Measurements from ENCODE around the gene GCNT3. TPM values are rescaled to one million over a fixed set of nuclear protein-coding genes. Genes with fewer than 3 reads are reported as not detected.
"Not testable (repeated sequence)": the region's sequence is repeated elsewhere in the genome, so short reads cannot be mapped to it uniquely, and the experiment has no call there.

Gene GCNT3
- total and polyA plus RNA-seq, 2 donors from 2014 or later, result 4.5 to 14.8 TPM

DNA sequence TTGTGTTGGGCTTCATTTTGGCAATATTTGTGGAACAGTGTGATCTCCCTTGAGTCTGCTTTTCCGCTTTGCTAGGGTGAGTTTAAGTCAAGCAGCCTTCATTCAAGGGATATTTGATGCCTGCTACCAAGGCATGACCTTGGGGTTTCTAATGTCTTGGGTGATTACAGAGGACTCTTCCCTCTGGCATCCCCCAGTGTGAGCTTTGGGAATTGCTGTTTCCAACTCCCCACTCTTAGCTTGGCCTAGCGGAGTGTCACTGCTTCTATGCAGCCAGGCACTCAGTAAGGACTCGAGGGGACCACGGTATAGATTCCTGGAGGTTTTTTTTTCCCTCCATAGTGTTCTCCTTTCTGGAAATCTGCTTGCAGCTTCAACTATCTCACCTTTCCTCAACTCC lies 21.1 kb downstream of the GCNT3 start:
- Histone ChIP-seq H3K9me3 (ENCODE audit: control insufficient read depth in 2 of 3, insufficient read depth in 1 of 3, low read length in 3 of 3) (no peaks in the 10 kb centered on the region), H3K4me3 (ENCODE audit: low read length in 3 of 3) (no peak overlapping the region), H3K27me3 (ENCODE audit: control insufficient read depth, insufficient read depth, low read length) (no peaks in the 10 kb centered on the region), H3K36me3 (ENCODE audit: control insufficient read depth in 2 of 3, insufficient read depth in 3 of 3, low read length in 3 of 3) (peaks cover 0 to 2% (median 0%) of the 10 kb centered on the region in 3 donors), H3K27ac (ENCODE audit: low read depth in 2 of 2, low read length in 2 of 2) (no peak overlapping the region), H3K4me1 (ENCODE audit: control insufficient read depth in 2 of 3, insufficient read depth in 2 of 3, low read depth in 1 of 3, low read length in 3 of 3) (no peaks in the 10 kb centered on the region), H3K9ac (ENCODE audit: low read length in 3 of 3) (no peak overlapping the region)
- FAIRE-seq (no peak), DNase-seq (peak in 3 of 5 donors; percentile 19 to 50 (median 41))
- intact Hi-C loops (cut with DNase I), result no loop called here
- TF ChIP-seq, protein P1, sequence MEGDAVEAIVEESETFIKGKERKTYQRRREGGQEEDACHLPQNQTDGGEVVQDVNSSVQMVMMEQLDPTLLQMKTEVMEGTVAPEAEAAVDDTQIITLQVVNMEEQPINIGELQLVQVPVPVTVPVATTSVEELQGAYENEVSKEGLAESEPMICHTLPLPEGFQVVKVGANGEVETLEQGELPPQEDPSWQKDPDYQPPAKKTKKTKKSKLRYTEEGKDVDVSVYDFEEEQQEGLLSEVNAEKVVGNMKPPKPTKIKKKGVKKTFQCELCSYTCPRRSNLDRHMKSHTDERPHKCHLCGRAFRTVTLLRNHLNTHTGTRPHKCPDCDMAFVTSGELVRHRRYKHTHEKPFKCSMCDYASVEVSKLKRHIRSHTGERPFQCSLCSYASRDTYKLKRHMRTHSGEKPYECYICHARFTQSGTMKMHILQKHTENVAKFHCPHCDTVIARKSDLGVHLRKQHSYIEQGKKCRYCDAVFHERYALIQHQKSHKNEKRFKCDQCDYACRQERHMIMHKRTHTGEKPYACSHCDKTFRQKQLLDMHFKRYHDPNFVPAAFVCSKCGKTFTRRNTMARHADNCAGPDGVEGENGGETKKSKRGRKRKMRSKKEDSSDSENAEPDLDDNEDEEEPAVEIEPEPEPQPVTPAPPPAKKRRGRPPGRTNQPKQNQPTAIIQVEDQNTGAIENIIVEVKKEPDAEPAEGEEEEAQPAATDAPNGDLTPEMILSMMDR (IDR thresholded peaks at IDR 0.05; ENCODE audit: borderline replicate concordance, extremely low read depth, insufficient read depth), result no peak

DNA sequence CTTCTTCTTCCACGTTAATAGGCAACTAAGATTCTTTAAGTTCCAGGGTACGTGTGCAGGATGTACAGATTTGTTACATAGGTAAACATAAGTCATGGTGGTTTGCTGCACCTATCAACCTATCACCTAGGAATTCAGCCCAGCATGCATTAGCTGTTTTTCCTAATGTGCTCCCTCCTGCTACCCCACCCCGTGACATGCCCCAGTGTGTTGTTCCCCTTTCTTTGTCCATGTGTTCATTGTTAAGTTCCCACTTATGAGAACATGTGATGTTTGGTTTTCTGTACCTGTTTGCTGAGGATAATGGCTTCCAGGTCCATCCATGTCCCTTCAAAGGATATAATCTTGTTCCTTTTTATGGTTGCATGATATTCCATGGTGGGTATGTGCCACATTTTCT lies 24.6 kb downstream of the GCNT3 start:
- TF ChIP-seq, protein P1 (IDR thresholded peaks at IDR 0.05; ENCODE audit: borderline replicate concordance, extremely low read depth, insufficient read depth), result no peak
- no peak overlapping the region for H3K9ac ChIP-seq (ENCODE audit: low read length in 3 of 3)
- intact Hi-C loops (cut with DNase I), result no loop called here
- peaks cover 0 to 16% (median under 1%) of the 10 kb centered on the region in 3 donors for H3K36me3 ChIP-seq (ENCODE audit: control insufficient read depth in 2 of 3, insufficient read depth in 3 of 3, low read length in 3 of 3)
- H3K9me3 ChIP-seq (ENCODE audit: control insufficient read depth in 2 of 3, insufficient read depth in 1 of 3, low read length in 3 of 3), result no peaks in the 10 kb centered on the region
- H3K27me3 ChIP-seq (ENCODE audit: control insufficient read depth, insufficient read depth, low read length), result no peaks in the 10 kb centered on the region
- no peak overlapping the region for H3K27ac ChIP-seq (ENCODE audit: low read depth in 2 of 2, low read length in 2 of 2)
- H3K4me1 ChIP-seq (ENCODE audit: control insufficient read depth in 2 of 3, insufficient read depth in 2 of 3, low read depth in 1 of 3, low read length in 3 of 3), result no peaks in the 10 kb centered on the region
- DNase-seq, result no peak
- no peak for FAIRE-seq
- no peak overlapping the region for H3K4me3 ChIP-seq (ENCODE audit: low read length in 3 of 3)

DNA sequence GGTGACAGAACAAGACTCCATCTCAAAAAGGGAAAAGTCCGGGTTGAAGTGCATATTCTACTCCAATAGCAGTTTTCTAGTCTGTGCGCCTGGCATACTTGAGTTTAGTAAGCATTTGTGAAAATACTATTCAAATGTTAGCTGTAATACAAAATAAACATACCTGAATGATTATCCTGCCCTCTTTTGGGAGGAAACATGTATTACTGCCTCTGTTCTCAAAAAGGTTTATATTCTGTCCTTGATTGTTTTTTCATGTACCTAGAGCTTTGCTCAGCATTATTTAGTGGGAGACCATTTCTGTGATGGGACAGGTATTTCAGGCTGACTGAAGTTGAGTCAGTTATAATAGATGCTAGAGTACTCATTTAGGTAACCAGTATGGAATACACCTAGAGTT lies 25.9 kb downstream of the GCNT3 start:
- H3K27ac ChIP-seq (ENCODE audit: low read depth in 2 of 2, low read length in 2 of 2); DNase-seq; H3K4me3 ChIP-seq (ENCODE audit: low read length in 3 of 3); H3K4me1 ChIP-seq (ENCODE audit: control insufficient read depth in 2 of 3, insufficient read depth in 2 of 3, low read depth in 1 of 3, low read length in 3 of 3); H3K9ac ChIP-seq (ENCODE audit: low read length in 3 of 3); H3K27me3 ChIP-seq (ENCODE audit: control insufficient read depth, insufficient read depth, low read length); FAIRE-seq; H3K9me3 ChIP-seq (ENCODE audit: control insufficient read depth in 2 of 3, insufficient read depth in 1 of 3, low read length in 3 of 3); intact Hi-C loops (cut with DNase I): not testable (repeated sequence)
- peaks cover 0 to 16% (median 2%) of the 10 kb centered on the region in 3 donors for H3K36me3 ChIP-seq (ENCODE audit: control insufficient read depth in 2 of 3, insufficient read depth in 3 of 3, low read length in 3 of 3)

DNA sequence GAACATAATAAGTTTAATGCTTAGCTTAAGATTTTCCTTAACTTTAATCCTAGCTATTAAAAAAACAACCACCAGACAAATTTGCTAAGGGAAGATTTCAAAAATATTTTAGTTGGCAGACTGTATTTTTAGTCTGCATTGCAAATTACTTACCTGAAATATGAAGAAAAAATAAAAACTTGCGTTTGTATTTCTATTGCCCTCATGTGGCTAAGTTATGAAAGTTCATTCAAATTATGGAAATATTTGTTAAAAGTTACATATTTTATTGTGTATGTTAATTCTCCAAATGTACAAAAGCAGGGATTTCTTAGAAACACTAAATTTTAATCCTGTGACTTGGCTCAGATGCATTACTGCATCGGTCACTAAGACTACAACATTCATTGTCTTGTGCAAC lies 30.8 kb downstream of the GCNT3 start:
- FAIRE-seq (peak; percentile 37), DNase-seq (no peak)
- Histone ChIP-seq H3K9ac (ENCODE audit: low read length in 3 of 3) (no peak overlapping the region), H3K9me3 (ENCODE audit: control insufficient read depth in 2 of 3, insufficient read depth in 1 of 3, low read length in 3 of 3) (no peaks in the 10 kb centered on the region), H3K4me1 (ENCODE audit: control insufficient read depth in 2 of 3, insufficient read depth in 2 of 3, low read depth in 1 of 3, low read length in 3 of 3) (no peaks in the 10 kb centered on the region), H3K4me3 (ENCODE audit: low read length in 3 of 3) (no peak overlapping the region), H3K36me3 (ENCODE audit: control insufficient read depth in 2 of 3, insufficient read depth in 3 of 3, low read length in 3 of 3) (peaks cover 0 to 24% (median 12%) of the 10 kb centered on the region in 3 donors), H3K27ac (ENCODE audit: low read depth in 2 of 2, low read length in 2 of 2) (no peak overlapping the region), H3K27me3 (ENCODE audit: control insufficient read depth, insufficient read depth, low read length) (no peaks in the 10 kb centered on the region)
- TF ChIP-seq, protein P1 (IDR thresholded peaks at IDR 0.05; ENCODE audit: borderline replicate concordance, extremely low read depth, insufficient read depth), result no peak
- intact Hi-C loops (cut with DNase I), result no loop called here
